GM18505 (cell line): Measurements from ENCODE around the gene EPB41L2.
"Not testable (repeated sequence)": the region's sequence is repeated elsewhere in the genome, so short reads cannot be mapped to it uniquely, and the experiment has no call there.

Experiments
- ATAC-seq: cut with Tn5 transposase; IDR thresholded peaks from one replicate; pipeline ENCODE4 v1.9.1; 2021; ENCODE audit not compliant: unreplicated experiment
- POLR2A ChIP-seq: IDR thresholded peaks from 4 replicates; pipeline ENCODE4 v1.6.1; 2011; ENCODE audit warnings: borderline replicate concordance; ENCODE audit not compliant: insufficient read depth, insufficient read length; ENCODE audit errors: extremely low read depth

The EPB41L2 gene

DNA sequence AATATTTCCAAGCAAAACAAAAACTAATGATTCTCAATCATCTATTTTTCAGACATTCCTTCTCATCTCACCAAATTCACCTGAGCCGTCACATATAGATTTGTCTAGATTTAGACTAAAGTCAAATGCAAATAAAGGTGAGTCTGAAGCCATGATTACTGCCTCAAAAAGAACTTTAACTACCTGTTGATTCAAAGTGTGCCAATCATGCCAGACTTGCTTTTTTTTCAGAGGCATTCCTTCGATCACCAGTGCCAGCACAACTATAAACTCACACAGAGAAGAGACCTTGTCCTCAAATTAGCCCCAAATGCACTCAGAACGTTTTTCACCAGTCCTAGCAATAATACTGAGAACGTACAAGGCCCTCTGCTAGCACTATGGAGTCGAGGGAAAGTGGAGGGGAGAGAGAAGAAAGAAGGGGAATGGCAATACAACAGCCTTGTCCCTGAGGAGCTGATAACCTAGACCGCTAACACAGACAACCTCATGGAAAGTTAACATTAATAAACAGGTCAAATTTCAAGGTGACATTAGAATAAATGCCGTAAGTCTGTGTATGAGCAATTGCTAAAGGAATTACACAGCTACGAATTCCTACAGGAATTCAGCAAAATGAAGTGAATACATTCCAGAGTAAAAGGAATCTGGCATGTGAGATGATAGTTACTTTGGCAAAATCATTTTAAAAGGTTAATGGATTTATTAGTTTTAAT lies 60.9 kb downstream of the EPB41L2 start:
- no peak for ATAC-seq
- no peak for TF ChIP-seq POLR2A

DNA sequence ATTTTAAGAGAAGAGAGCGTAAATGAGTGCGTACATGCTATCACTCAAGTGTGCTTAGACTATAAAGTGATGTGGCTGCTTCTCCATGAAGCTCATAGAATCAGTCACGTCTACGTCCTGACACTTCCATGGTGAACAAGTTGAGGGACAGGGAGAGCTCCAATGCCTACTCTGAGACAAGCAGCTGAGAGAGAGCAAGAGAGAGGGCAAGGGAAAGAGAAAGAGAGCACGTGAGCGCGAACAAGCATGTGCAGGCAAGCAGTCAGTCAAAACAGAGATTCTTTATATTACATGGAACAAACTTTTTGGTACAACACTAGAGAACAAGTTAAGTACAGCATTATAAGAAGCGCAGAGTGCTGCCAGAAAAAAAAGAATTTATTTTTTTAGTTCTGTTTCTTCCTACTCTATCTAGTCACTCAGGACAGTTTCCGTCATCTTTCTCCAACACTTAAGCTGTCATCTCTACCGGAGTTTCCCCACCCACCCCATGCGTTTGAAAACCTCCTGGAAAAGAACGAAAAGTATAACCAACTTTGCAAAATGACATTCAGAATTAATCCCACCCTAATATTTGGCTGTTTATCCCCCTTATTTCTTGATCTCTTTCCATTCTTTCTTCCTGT lies 61.8 kb downstream of the EPB41L2 start:
- no peak for ATAC-seq
- no peak for TF ChIP-seq POLR2A

GRCh38 chr6:131000544-131000943 lies 62.5 kb downstream of the EPB41L2 start:
- no peak for TF ChIP-seq POLR2A
- ATAC-seq, result no peak

GRCh38 chr6:130997061-130997753 lies 65.8 kb downstream of the EPB41L2 start:
- no peak for TF ChIP-seq POLR2A
- no peak for ATAC-seq

- ATAC-seq, result no peak
- no peak for TF ChIP-seq POLR2A
These were observed 66.4 kb downstream of the EPB41L2 start for GRCh38 chr6:130996635-130997034.

DNA sequence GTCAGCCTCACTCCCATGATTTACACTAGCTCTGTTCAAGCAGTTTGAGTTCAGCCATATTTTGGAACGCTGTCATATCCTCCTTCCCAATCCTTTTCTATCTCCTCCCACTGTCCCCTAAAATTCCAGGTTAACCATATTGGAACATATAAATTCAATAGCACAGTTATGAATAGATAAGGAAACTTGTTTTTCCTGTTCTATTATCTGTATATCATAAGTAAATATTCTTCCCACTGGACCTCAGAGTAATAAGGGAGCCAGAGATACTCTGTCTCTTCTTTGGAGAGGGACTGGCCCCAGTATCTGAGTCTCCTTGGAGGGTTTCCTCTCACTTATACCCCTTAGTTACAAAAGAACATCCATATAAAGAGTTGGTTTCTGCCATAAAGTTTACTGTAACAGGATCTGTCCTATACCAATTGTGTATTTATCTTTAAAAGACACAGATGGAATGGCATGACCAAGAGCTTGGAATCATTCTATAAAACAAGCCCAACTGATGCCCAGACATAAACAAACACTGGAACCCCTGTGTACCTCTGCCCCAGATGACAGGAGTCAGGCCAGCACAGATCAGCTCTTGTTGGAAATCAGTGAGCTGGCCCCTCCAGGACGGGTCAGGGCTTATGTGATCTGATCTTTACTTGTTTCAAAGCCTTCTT lies 67.1 kb downstream of the EPB41L2 start:
- ATAC-seq, result no peak
- no peak for TF ChIP-seq POLR2A

- TF ChIP-seq POLR2A, result no peak
- ATAC-seq, result no peak
These were observed 68.5 kb downstream of the EPB41L2 start for GRCh38 chr6:130994319-130995097.

DNA sequence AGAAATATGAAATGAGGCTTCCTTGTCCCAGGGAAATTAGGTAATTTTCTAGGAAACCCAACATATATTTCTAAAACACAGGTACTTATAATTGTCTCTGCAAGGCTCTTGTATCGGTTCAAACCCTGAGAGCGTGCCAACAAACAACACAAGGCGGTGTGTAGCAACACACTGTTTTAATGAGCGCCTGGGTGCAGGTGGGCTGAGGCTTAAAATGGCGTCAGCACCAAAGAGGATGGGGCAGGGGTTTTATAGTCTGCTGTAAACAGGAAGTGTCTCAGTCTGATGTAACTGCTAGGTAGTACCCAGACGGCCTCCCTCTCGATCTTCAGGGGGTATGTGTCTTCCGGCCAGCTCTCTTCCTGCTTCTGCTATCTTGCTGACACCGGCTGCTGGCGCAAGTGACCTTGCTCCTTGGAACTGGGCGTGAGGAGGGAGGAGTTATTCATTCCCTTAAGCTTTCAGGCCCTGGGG lies 69.7 kb downstream of the EPB41L2 start:
- no peak for TF ChIP-seq POLR2A
- no peak for ATAC-seq

GRCh38 chr6:130991422-130992137 lies 71.5 kb downstream of the EPB41L2 start:
- TF ChIP-seq POLR2A, result no peak
- ATAC-seq, result no peak

DNA sequence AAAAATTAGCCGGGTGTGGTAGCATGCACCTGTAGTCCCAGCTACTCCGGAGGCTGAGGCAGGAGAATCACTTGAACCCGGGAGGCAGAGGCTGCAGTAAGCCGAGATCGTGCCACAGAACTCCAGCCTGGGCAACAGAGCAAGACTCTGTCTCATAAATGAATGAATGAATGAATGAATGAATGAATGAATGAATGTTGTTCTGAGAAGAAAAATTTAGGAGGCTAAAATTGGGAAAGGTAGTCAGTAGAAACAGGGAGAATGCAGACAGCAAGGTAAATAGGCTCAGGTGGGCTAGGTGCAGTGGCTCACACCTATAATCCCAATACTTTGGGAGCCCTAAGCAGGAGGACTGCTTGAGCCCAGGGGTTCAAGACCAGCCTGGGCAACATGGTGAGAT lies 75.5 kb downstream of the EPB41L2 start:
- ATAC-seq, result not testable (repeated sequence)

- no peak for ATAC-seq
- TF ChIP-seq POLR2A, result no peak
These were observed 77.9 kb downstream of the EPB41L2 start for GRCh38 chr6:130985115-130985514.

DNA sequence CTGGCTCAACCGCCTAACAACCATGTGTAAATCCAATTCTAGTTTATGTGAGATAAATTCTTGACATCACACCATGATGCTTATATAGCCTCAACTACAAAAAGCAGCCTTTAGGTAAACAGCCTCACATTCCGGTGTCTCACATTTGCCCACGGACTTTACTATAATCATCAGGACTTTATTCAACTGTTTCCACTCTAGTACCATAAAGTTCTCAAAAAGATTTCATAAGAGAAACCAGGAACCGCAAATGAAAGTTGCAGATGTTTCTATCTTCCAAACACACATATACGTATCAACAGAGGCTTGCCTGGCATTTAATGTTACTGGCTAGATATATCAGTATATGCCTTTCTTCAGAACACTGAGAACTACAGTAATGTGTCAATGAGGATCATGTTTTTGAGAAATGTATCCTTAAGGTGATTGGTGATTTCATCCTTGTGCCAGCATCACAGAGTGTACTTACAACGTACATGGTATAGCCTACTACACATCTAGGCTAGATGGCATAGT lies 80.0 kb downstream of the EPB41L2 start:
- TF ChIP-seq POLR2A, result no peak
- ATAC-seq, result no peak
